K562 (cell line): ENCODE results near the gene NKIRAS2. TPM values are rescaled to one million over a fixed set of nuclear protein-coding genes. Genes with fewer than 3 reads are reported as not detected.

Source experiments
- ATAC-seq: fragments of 200-7000 bp; cut with Tn5 transposase; 3 replicates; pipeline ENCODE4 v1.9.1; 2020; ENCODE audit warnings: moderate library complexity
- BruUV-seq: library from RNA; stranded (reverse); fragments of 400-500 nt; replicated peaks from 2 replicates; lab custom pipeline; 2021; lab: Mats Ljungman, UMichigan
- CTCF ChIA-PET: fragments of 300-600 bp; formaldehyde crosslinking; extraction: SDS; loops from one replicate; lab custom pipeline; 2021; ENCODE audit warnings: low intra/inter-chr PET ratio; lab: Yijun Ruan, JAX
- POLR2A ChIA-PET: fragments of 300-600, 350-650 bp; sonication (Branson Sonifier 250); formaldehyde crosslinking; extraction: SDS; loops from one replicate; lab custom pipeline; 2021; ENCODE audit warnings: antibody characterized with exemption, inconsistent platforms; lab: Yijun Ruan, JAX
- DNase-seq, 4 experiments: peaks; one replicate each; pipeline versions ENCODE4 v3.0.0 to v3.0.0-alpha.2; 2011 to 2018; ENCODE audit warnings: low spot score in 3 of 4, mixed read lengths in 3 of 4; ENCODE audit errors: extremely low read depth in 1 of 4
- FAIRE-seq: peaks from 2 replicates; lab custom pipeline; 2011; peaks lifted over from hg19 to GRCh38; lab: Jason Lieb, UNC
- H2AFZ ChIP-seq: 2 replicates; pipeline ENCODE4 v1.6.0; 2011; ENCODE audit warnings: low read depth, low read length, control low read depth, inconsistent platforms
- H3K27ac ChIP-seq: fragments of 200-600 bp; 3 replicates; pipeline ENCODE4 v1.8.0; 2011; ENCODE audit warnings: low read depth, mild to moderate bottlenecking, control low read depth, inconsistent platforms, low read length, moderate library complexity, mixed read lengths; ENCODE audit errors: extremely low read depth
- H3K27me3 ChIP-seq, 2 experiments: fragments of 300-600 bp in 1 of 2; 2 replicates in 1 of 2; 3 replicates in 1 of 2; pipeline versions ENCODE4 v1.6.0 to v1.8.0; 2011; ENCODE audit warnings: inconsistent platforms in 2 of 2, low read length in 2 of 2, mild to moderate bottlenecking in 1 of 2, mixed read lengths in 1 of 2, moderate library complexity in 1 of 2; ENCODE audit not compliant: control insufficient read depth in 2 of 2, insufficient read depth in 2 of 2
- H3K36me3 ChIP-seq: fragments of 300-600 bp; 3 replicates; pipeline ENCODE4 v1.8.0; 2011; ENCODE audit warnings: mild to moderate bottlenecking, low read length, inconsistent platforms; ENCODE audit not compliant: control insufficient read depth, insufficient read depth
- H3K4me1 ChIP-seq, 2 experiments: fragments of 200-600 bp in 1 of 2; replicated peaks in 1 of 2; 2 replicates in 1 of 2; 3 replicates in 1 of 2; pipeline versions ENCODE4 v1.5.1 to v1.8.0; 2011; ENCODE audit warnings: inconsistent platforms in 2 of 2, low read length in 2 of 2, mild to moderate bottlenecking in 1 of 2, mixed read lengths in 1 of 2, moderate library complexity in 1 of 2; ENCODE audit not compliant: control insufficient read depth in 2 of 2, insufficient read depth in 2 of 2
- H3K4me2 ChIP-seq: 2 replicates; pipeline ENCODE4 v1.6.1; 2011; ENCODE audit warnings: low read length, control low read depth, inconsistent platforms, mixed read lengths; ENCODE audit not compliant: insufficient read depth
- H3K4me3 ChIP-seq: fragments of 200-600 bp; sonication (generic), shearing (Covaris generic); 2 replicates; pipeline ENCODE4 v1.5.1; 2016; ENCODE audit warnings: control low read depth, inconsistent platforms
- H3K79me2 ChIP-seq: fragments of 200-600 bp; 3 replicates; pipeline ENCODE4 v1.8.0; 2011; ENCODE audit warnings: low read length, inconsistent platforms; ENCODE audit not compliant: control insufficient read depth, insufficient read depth
- H3K9ac ChIP-seq, 2 experiments: 2 replicates each; pipeline versions ENCODE4 v1.6.0 to v1.6.1; 2011; ENCODE audit warnings: low read depth in 2 of 2, low read length in 2 of 2, control low read depth in 1 of 2, inconsistent platforms in 1 of 2, mild to moderate bottlenecking in 1 of 2, mixed read lengths in 1 of 2; ENCODE audit not compliant: insufficient read depth in 1 of 2
- H3K9me1 ChIP-seq: one replicate; pipeline ENCODE4 v1.6.0; 2011; ENCODE audit warnings: inconsistent platforms, mild to moderate bottlenecking, low read length, moderate library complexity; ENCODE audit not compliant: control insufficient read depth, insufficient read depth
- H3K9me3 ChIP-seq: replicated peaks from 2 replicates; pipeline ENCODE4 v1.5.1; 2011; ENCODE audit warnings: low read depth, low read length, inconsistent platforms; ENCODE audit not compliant: control insufficient read depth, insufficient read depth
- H4K20me1 ChIP-seq: replicated peaks from 2 replicates; pipeline ENCODE4 v1.6.1; 2011; ENCODE audit warnings: low read length, inconsistent platforms, mixed read lengths; ENCODE audit not compliant: control insufficient read depth, insufficient read depth
- CREBBP ChIP-seq: IDR thresholded peaks from one replicate; pipeline ENCODE4 v1.6.1; 2012; ENCODE audit warnings: low read depth, mild to moderate bottlenecking, control low read depth, inconsistent platforms, low read length
- HDAC6 ChIP-seq: IDR thresholded peaks from 2 replicates; pipeline ENCODE4 v1.6.1; 2012; ENCODE audit warnings: low read depth, mild to moderate bottlenecking, control low read depth, inconsistent platforms, low read length, moderate library complexity
- HNRNPH1 ChIP-seq: fragments of 200-400 bp; formaldehyde crosslinking; optimal IDR thresholded peaks from 2 replicates; pipeline ENCODE3; 2017; ENCODE audit warnings: low read depth, mild to moderate bottlenecking, low read length, moderate library complexity
- HNRNPK ChIP-seq: fragments of 200-400 bp; formaldehyde crosslinking; IDR thresholded peaks from one replicate; pipeline ENCODE4 v1.6.1; 2018; ENCODE audit warnings: mild to moderate bottlenecking, low read depth, low read length; ENCODE audit not compliant: poor library complexity, severe bottlenecking
- PML ChIP-seq: IDR thresholded peaks from 2 replicates; pipeline ENCODE4 v1.6.1; 2012; ENCODE audit warnings: low read length, inconsistent platforms
- POLR2G ChIP-seq: fragments of 200-400 bp; formaldehyde crosslinking; IDR thresholded peaks from 2 replicates; pipeline ENCODE4 v1.6.1; 2017; ENCODE audit warnings: low read depth, mild to moderate bottlenecking, antibody characterized with exemption, low read length, moderate library complexity
- RBM17 ChIP-seq: fragments of 200-400 bp; formaldehyde crosslinking; IDR thresholded peaks from 2 replicates; pipeline ENCODE4 v1.6.1; 2017; ENCODE audit warnings: low read depth, mild to moderate bottlenecking, low read length, borderline replicate concordance
- RBM34 ChIP-seq: fragments of 200-400 bp; formaldehyde crosslinking; IDR thresholded peaks from 2 replicates; pipeline ENCODE4 v1.6.1; 2018; ENCODE audit warnings: low read length, borderline replicate concordance; ENCODE audit not compliant: insufficient read depth
- SIRT6 ChIP-seq: IDR thresholded peaks from one replicate; pipeline ENCODE4 v1.6.1; 2012; ENCODE audit warnings: low read depth, mild to moderate bottlenecking, control low read depth, inconsistent platforms, low read length, moderate library complexity
- THRAP3 ChIP-seq: fragments of 450-650 bp; IDR thresholded peaks from 2 replicates; pipeline ENCODE4 v1.6.1; 2016; ENCODE audit warnings: mild to moderate bottlenecking, inconsistent platforms, borderline replicate concordance
- ZC3H8 ChIP-seq: fragments of 450-650 bp; IDR thresholded peaks from 2 replicates; pipeline ENCODE4 v1.6.1; 2017
- WGBS: fragments of 100-300 bp; shearing (Covaris generic); methylation state at CpG from one replicate; pipeline ENCODE4 v1.1.6; 2016; ENCODE audit warnings: low coverage, mixed read lengths; ENCODE audit not compliant: insufficient coverage; ENCODE audit errors: missing lambda C conversion rate; 5-methylcytosine and 5-hydroxymethylcytosine counted together
- in situ Hi-C: fragments of 300-500 bp; cut with MboI; formaldehyde crosslinking; loops from 4 replicates; pipeline ENCODE4 v1.15.0; 2018; ENCODE audit warnings: inconsistent platforms, mixed read lengths
- intact Hi-C: fragments of 100-400 bp; cut with micrococcal nuclease; formaldehyde crosslinking; loops from 2 replicates; pipeline ENCODE4 v1.14.2; 2022
- polyA plus RNA-seq, 8 experiments: library from polyadenylated mRNA; depleted of rRNA in 4 of 8; stranded (reverse) in 5 of 8; unstranded in 3 of 8; fragments of >200 nt; fragmentation: Nextera tagmentation in 2 of 8; fragmentation: Illumina TruSeq in 1 of 8; extraction: Ambion mirVana in 2 of 8; extraction: Trizol in 1 of 8; gene quantifications; 2 replicates each; pipeline versions ENCODE4 v1.2.1 to v1.2.3, GENCODE V29; 2011 to 2014; ENCODE audit warnings: inconsistent platforms in 1 of 8, missing spikeins in 1 of 8
- total RNA-seq, 7 experiments: library from RNA; depleted of rRNA in 6 of 7; stranded (reverse); fragments of >200 nt in 6 of 7; fragmentation: Illumina TruSeq in 2 of 7; extraction: Trizol in 2 of 7; gene quantifications; 2 replicates each; pipeline versions ENCODE4 v1.2.1 to v1.2.3, GENCODE V29; 2011 to 2021; ENCODE audit warnings: low replicate concordance in 1 of 7
- TF ChIP-seq, protein P1 (sequence below): fragments of 450-650 bp; IDR thresholded peaks from 2 replicates; pipeline ENCODE4 v1.6.1; 2016; ENCODE audit warnings: borderline replicate concordance
- TF ChIP-seq, protein P2 (sequence below): fragments of 250-450 bp; sonication (Bioruptor Pico); IDR thresholded peaks from 2 replicates; pipeline ENCODE4 v1.8.0; 2022; ENCODE audit warnings: inconsistent platforms, mild to moderate bottlenecking, moderate library complexity, borderline replicate concordance

NKIRAS2 gene
- total and polyA plus RNA-seq, 9 of the 15 experiments (the other 6 are each of a cell fraction or from before 2014, with no cell fraction given) = 10.1 to 65.5 (median 29.8) TPM

DNA sequence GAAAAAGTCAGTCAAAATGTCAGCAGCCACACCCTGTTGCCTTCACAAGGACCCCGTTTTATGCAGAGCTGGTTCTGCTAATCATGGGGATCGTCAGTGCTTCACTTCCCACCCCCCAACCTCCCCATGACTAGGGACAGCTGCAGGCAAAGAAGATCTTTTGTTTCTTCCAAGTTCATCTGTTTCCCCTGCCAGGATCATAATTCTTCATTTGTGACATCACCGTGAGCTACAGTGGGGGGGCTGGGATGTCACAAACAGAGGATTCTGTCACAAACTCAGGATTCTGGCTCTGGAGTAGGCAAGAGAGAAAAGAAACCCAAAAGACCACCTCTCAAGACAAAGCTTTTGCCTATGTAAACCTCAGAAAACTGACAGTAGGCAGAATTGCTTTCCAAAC lies 27.3 kb upstream of the NKIRAS2 start:
- H3K9ac ChIP-seq = no peak overlapping the region
- in situ Hi-C loops (no loop called here), intact Hi-C loops (no loop called here)
- no peaks in the 10 kb centered on the region for H3K27me3 ChIP-seq
- H3K27ac ChIP-seq = no peak overlapping the region
- H4K20me1 ChIP-seq = no peaks in the 10 kb centered on the region
- ATAC-seq (no peak), FAIRE-seq (no peak), DNase-seq (no peak)
- no TSS peak for BruUV-seq
- TF ChIP-seq THRAP3 = no peak
- TF ChIP-seq, all 486 proteins: peak for 0
- no peaks in the 10 kb centered on the region for H3K79me2 ChIP-seq
- WGBS = 86% methylated on average over 3 of the region's 3 CpGs
- H3K9me3 ChIP-seq = no peaks in the 10 kb centered on the region
- no peak overlapping the region for H3K4me3 ChIP-seq
- ChIA-PET POLR2A (no interaction called here), CTCF (no interaction called here)
- H3K36me3 ChIP-seq = peaks cover 95% of the 10 kb centered on the region
- H3K9me1 ChIP-seq = no peaks in the 10 kb centered on the region
- H3K4me1 ChIP-seq = no peaks in the 10 kb centered on the region
- H3K4me2 ChIP-seq = no peak overlapping the region
- no peak overlapping the region for H2AFZ ChIP-seq

DNA sequence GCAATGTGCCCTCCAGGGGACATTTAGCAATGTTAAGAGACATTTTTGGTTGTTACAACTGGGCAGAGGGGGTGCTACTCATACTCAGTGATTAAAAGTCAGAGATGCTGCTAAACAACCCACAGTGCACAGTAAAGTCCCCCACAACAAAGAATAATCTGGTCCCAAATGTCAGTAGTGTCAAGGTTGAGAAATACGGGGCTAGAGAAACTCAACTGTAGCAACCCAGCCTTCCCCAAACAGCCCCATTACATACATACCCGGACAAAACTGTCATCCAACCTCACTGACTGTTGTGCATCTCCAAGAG lies 23.1 kb upstream of the NKIRAS2 start:
- H2AFZ ChIP-seq = no peak overlapping the region
- no TSS peak for BruUV-seq
- CTCF ChIA-PET = no interaction called here
- intact Hi-C loops (no loop called here), in situ Hi-C loops (no loop called here)
- H3K9me3 ChIP-seq = no peaks in the 10 kb centered on the region
- POLR2A ChIA-PET = interaction anchor here (0.6 to 3.9 kb wide), 6 partner anchors 9 to 210 kb away, joined by 3 to 16 read pairs (median 4); partner anchors contain the start of gene JUP
- H3K9me1 ChIP-seq = no peaks in the 10 kb centered on the region
- no peak overlapping the region for H3K27ac ChIP-seq
- H3K4me1 ChIP-seq = no peaks in the 10 kb centered on the region
- no peak overlapping the region for H3K9ac ChIP-seq
- no peak for DNase-seq
- peaks cover 89% of the 10 kb centered on the region for H3K36me3 ChIP-seq
- H3K4me2 ChIP-seq = no peak overlapping the region
- no peak for FAIRE-seq
- no peaks in the 10 kb centered on the region for H3K27me3 ChIP-seq
- H4K20me1 ChIP-seq = no peaks in the 10 kb centered on the region; the same call in 1 of the 2 replicates
- WGBS = 98% methylated on average over 2 of the region's 2 CpGs
- H3K4me3 ChIP-seq = no peak overlapping the region
- peaks cover 11% of the 10 kb centered on the region; the same call in 2 of the 3 replicates for H3K79me2 ChIP-seq
- no peak for ATAC-seq
- no peak for TF ChIP-seq CREBBP
- TF ChIP-seq POLR2G = no peak
- no peak for TF ChIP-seq HNRNPH1
- no peak for TF ChIP-seq RBM34
- TF ChIP-seq PML = no peak
- TF ChIP-seq, protein P1, sequence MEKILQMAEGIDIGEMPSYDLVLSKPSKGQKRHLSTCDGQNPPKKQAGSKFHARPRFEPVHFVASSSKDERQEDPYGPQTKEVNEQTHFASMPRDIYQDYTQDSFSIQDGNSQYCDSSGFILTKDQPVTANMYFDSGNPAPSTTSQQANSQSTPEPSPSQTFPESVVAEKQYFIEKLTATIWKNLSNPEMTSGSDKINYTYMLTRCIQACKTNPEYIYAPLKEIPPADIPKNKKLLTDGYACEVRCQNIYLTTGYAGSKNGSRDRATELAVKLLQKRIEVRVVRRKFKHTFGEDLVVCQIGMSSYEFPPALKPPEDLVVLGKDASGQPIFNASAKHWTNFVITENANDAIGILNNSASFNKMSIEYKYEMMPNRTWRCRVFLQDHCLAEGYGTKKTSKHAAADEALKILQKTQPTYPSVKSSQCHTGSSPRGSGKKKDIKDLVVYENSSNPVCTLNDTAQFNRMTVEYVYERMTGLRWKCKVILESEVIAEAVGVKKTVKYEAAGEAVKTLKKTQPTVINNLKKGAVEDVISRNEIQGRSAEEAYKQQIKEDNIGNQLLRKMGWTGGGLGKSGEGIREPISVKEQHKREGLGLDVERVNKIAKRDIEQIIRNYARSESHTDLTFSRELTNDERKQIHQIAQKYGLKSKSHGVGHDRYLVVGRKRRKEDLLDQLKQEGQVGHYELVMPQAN = no peak
- TF ChIP-seq HDAC6 = no peak
- TF ChIP-seq HNRNPK = no peak
- no peak for TF ChIP-seq RBM17
- TF ChIP-seq, protein P2, sequence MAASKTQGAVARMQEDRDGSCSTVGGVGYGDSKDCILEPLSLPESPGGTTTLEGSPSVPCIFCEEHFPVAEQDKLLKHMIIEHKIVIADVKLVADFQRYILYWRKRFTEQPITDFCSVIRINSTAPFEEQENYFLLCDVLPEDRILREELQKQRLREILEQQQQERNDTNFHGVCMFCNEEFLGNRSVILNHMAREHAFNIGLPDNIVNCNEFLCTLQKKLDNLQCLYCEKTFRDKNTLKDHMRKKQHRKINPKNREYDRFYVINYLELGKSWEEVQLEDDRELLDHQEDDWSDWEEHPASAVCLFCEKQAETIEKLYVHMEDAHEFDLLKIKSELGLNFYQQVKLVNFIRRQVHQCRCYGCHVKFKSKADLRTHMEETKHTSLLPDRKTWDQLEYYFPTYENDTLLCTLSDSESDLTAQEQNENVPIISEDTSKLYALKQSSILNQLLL = no peak
- no peak for TF ChIP-seq ZC3H8
- no peak for TF ChIP-seq SIRT6
